Coronary artery (tissue), 2 donors: ENCODE results near the gene MOK.
"Not testable (repeated sequence)": the region's sequence is repeated elsewhere in the genome, so short reads cannot be mapped to it uniquely, and the experiment has no call there.

Source experiments
- DNase-seq: peaks from one replicate; pipeline ENCODE4 v3.0.0-alpha.2; 2017; ENCODE audit warnings: low spot score
- H3K27ac ChIP-seq, 2 donors: fragments of 200-600 bp; sonication (generic); one replicate each; pipeline ENCODE4 v1.5.1; 2016 to 2019
- H3K4me3 ChIP-seq: fragments of 200-600 bp; sonication (generic); 2 replicates; pipeline ENCODE4 v1.5.1; 2016; ENCODE audit warnings: mild to moderate bottlenecking, moderate library complexity
- CTCF ChIP-seq: fragments of 200-600 bp; sonication (generic); IDR thresholded peaks from one replicate; pipeline ENCODE4 v1.5.1; 2019; ENCODE audit warnings: antibody characterized with exemption

The MOK gene

GRCh38 chr14:102316743-102317563, 12.0 kb upstream of the MOK start:
- H3K27ac ChIP-seq, result peak overlapping the region; percentile 63 to 86
- H3K4me3 ChIP-seq, result peak overlapping the region; percentile 69
- DNase-seq, result peak; percentile 97
- peak; percentile 59 for TF ChIP-seq CTCF

GRCh38 chr14:102316338-102316742, 11.4 kb upstream of the MOK start:
- DNase-seq, result no peak
- no peak for TF ChIP-seq CTCF
- Histone ChIP-seq H3K4me3 (peak overlapping the region; percentile 69), H3K27ac (peak overlapping the region; percentile 63 to 75)

GRCh38 chr14:102315121-102315520, 10.2 kb upstream of the MOK start:
- DNase-seq, result no peak
- no peak overlapping the region for H3K4me3 ChIP-seq
- no peak for TF ChIP-seq CTCF
- peak overlapping the region; percentile 3 to 41 for H3K27ac ChIP-seq

GRCh38 chr14:102314242-102315011, 9.5 kb upstream of the MOK start:
- Histone ChIP-seq H3K27ac (peak overlapping the region in 1 of 2 donors; percentile 0), H3K4me3 (peak overlapping the region; percentile 74)
- peak; percentile 87 for DNase-seq
- peak; percentile 95 for TF ChIP-seq CTCF

- TF ChIP-seq CTCF, result no peak
- DNase-seq, result no peak
- Histone ChIP-seq H3K27ac (no peak overlapping the region), H3K4me3 (no peak overlapping the region)
Observed at GRCh38 chr14:102303664-102304063, 1.3 kb downstream of the MOK start.

GRCh38 chr14:102298303-102299070, 6.5 kb downstream of the MOK start:
- peak; percentile 11 for DNase-seq
- not testable (repeated sequence) for H3K27ac ChIP-seq, H3K4me3 ChIP-seq
